Activated gamma-delta T cell treated with Interleukin-2 at 50 U/mL for 16 hours (primary cell): ENCODE data around the gene MTMR4.
"Not testable (repeated sequence)": the region's sequence is repeated elsewhere in the genome, so short reads cannot be mapped to it uniquely, and the experiment has no call there.

Experiments used
- DNase-seq: peaks from one replicate; pipeline ENCODE4 v3.0.0-alpha.2; 2020

MTMR4 gene

GRCh38 chr17:58521680-58522079 lies 7.2 kb upstream of the MTMR4 start:
- no peak for DNase-seq

- DNase-seq, result no peak
Observed at GRCh38 chr17:58520843-58521430, 6.5 kb upstream of the MTMR4 start.

GRCh38 chr17:58517928-58518609 lies 3.6 kb upstream of the MTMR4 start:
- peak; percentile 99 for DNase-seq

- DNase-seq, result no peak
Observed at GRCh38 chr17:58517378-58517927, 3.0 kb upstream of the MTMR4 start.

GRCh38 chr17:58516644-58517377 lies 2.4 kb upstream of the MTMR4 start:
- DNase-seq, result no peak

- no peak for DNase-seq
Observed at GRCh38 chr17:58515286-58515685, 848 bp upstream of the MTMR4 start.

GRCh38 chr17:58514770-58515157 lies 326 bp upstream of the MTMR4 start:
- no peak for DNase-seq

GRCh38 chr17:58513267-58513964 lies 1.0 kb downstream of the MTMR4 start:
- no peak for DNase-seq

GRCh38 chr17:58510075-58510474 lies 4.4 kb downstream of the MTMR4 start:
- no peak for DNase-seq

- DNase-seq, result no peak
Observed at GRCh38 chr17:58508341-58509067, 5.9 kb downstream of the MTMR4 start.

- no peak for DNase-seq
Observed at GRCh38 chr17:58507123-58507634, 7.3 kb downstream of the MTMR4 start.

- no peak for DNase-seq
Observed at GRCh38 chr17:58506354-58507080, 7.9 kb downstream of the MTMR4 start.

GRCh38 chr17:58504826-58505351 lies 9.5 kb downstream of the MTMR4 start:
- no peak for DNase-seq

- DNase-seq, result no peak
Observed at GRCh38 chr17:58503866-58504265, 10.6 kb downstream of the MTMR4 start.

GRCh38 chr17:58503134-58503533 lies 11.3 kb downstream of the MTMR4 start:
- not testable (repeated sequence) for DNase-seq

GRCh38 chr17:58501451-58501850 lies 13.0 kb downstream of the MTMR4 start:
- no peak for DNase-seq

- DNase-seq, result no peak
Observed at GRCh38 chr17:58498177-58498828, 16.1 kb downstream of the MTMR4 start.

GRCh38 chr17:58493506-58493905 lies 20.9 kb downstream of the MTMR4 start:
- no peak for DNase-seq

- DNase-seq, result no peak
Observed at GRCh38 chr17:58492238-58493121, 22.0 kb downstream of the MTMR4 start.
